Colonic mucosa (tissue), 4 donors: Measurements from ENCODE around the gene WDR62. TPM values are rescaled to one million over a fixed set of nuclear protein-coding genes. Genes with fewer than 3 reads are reported as not detected.
"Not testable (repeated sequence)": the region's sequence is repeated elsewhere in the genome, so short reads cannot be mapped to it uniquely, and the experiment has no call there.

Experiments used
- DNase-seq: peaks from one replicate; pipeline ENCODE4 v3.0.0-alpha.2; 2020
- H3K27ac ChIP-seq: fragments of 200-600 bp; one replicate; pipeline ENCODE4 v1.8.0; 2021
- H3K27me3 ChIP-seq: fragments of 200-600 bp; one replicate; pipeline ENCODE4 v1.8.0; 2021
- H3K36me3 ChIP-seq: fragments of 200-600 bp; one replicate; pipeline ENCODE4 v1.8.0; 2021
- H3K4me1 ChIP-seq: fragments of 200-600 bp; one replicate; pipeline ENCODE4 v1.8.0; 2021; ENCODE audit warnings: mild to moderate bottlenecking
- H3K4me3 ChIP-seq: fragments of 200-600 bp; one replicate; pipeline ENCODE4 v1.8.0; 2021
- H3K9ac ChIP-seq, 2 donors: one replicate each; pipeline ENCODE4 v1.7.0; 2013; ENCODE audit warnings: control low read depth in 2 of 2, low read depth in 2 of 2, low read length in 2 of 2
- H3K9me3 ChIP-seq: fragments of 200-600 bp; one replicate; pipeline ENCODE4 v1.8.0; 2021
- intact Hi-C: fragments of 100-400 bp; cut with DNase I; formaldehyde crosslinking; loops from one replicate; pipeline ENCODE4 v1.14.1; 2022
- total RNA-seq, 2 donors: library from RNA; stranded (reverse); fragmentation: NEBNext Ultra II Directional in 1 of 2; extraction: Animal tissue kit (Norgen Biotek cat#: 25700) in 1 of 2; gene quantifications; one replicate each; pipeline ENCODE4 v1.2.1, GENCODE V29; 2021
- TF ChIP-seq, protein P1 (sequence below): fragments of 200-600 bp; IDR thresholded peaks from one replicate; pipeline ENCODE4 v1.8.0; 2022; ENCODE audit warnings: antibody characterized with exemption, mild to moderate bottlenecking
- donor health status: healthy.
- donor health status: DM: no; HTN: no; CAD: no.
- donor health status: DM: no; HTN: no; CAD: no.

Gene WDR62
- total RNA-seq, 2 donors from 2014 or later, result 2.1 to 13.1 TPM

DNA sequence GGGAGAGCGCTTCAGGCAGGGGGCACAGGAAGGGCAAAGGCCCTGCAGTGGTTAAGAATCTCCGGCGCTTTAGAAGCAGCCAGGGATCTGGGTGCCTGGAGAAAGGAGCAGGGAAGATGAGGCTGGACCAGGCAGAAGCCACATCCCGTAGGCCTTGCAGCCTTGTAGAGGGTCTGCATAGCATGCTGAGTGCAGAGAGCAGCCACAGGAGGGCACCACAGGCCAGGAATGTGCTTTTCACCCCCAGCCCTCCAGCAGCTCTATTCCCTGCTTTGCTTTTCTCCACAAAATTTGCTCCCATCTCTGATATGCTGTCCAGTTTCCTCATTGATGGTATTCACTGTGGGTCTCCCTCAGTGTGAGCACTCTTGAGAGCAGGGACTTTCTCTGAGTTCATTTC, 5.7 kb downstream of the WDR62 start:
- Histone ChIP-seq H3K9me3 (no peaks in the 10 kb centered on the region), H3K27me3 (no peaks in the 10 kb centered on the region), H3K36me3 (no peaks in the 10 kb centered on the region), H3K27ac (no peak overlapping the region), H3K4me3 (no peak overlapping the region), H3K4me1 (peaks cover under 1% of the 10 kb centered on the region), H3K9ac (no peak overlapping the region)
- DNase-seq, result no peak
- intact Hi-C loops, result loop anchor here (10.0 kb wide), 1 partner anchor 114 kb away; no protein-coding TSS in a partner anchor
- TF ChIP-seq, protein P1, sequence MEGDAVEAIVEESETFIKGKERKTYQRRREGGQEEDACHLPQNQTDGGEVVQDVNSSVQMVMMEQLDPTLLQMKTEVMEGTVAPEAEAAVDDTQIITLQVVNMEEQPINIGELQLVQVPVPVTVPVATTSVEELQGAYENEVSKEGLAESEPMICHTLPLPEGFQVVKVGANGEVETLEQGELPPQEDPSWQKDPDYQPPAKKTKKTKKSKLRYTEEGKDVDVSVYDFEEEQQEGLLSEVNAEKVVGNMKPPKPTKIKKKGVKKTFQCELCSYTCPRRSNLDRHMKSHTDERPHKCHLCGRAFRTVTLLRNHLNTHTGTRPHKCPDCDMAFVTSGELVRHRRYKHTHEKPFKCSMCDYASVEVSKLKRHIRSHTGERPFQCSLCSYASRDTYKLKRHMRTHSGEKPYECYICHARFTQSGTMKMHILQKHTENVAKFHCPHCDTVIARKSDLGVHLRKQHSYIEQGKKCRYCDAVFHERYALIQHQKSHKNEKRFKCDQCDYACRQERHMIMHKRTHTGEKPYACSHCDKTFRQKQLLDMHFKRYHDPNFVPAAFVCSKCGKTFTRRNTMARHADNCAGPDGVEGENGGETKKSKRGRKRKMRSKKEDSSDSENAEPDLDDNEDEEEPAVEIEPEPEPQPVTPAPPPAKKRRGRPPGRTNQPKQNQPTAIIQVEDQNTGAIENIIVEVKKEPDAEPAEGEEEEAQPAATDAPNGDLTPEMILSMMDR, result no peak

DNA sequence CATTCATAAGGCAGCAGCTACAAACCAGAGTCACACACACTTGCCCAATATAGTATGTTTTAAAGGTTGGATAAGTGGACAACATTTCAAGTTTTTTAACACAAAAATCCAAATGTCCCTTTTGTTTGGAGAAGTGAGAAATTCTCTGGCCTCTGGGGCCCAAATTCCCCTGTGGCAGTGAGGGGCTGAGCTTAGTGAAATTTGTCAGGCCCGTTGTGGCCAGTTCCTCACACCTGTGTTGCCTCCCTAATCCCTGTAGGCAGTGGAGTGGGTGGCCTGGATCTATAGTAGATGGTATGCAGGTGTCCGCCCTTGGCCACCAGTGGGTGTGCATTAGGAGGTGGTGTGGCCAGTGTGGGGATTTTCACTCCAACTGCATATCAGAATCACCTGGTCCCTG, 6.7 kb downstream of the WDR62 start:
- TF ChIP-seq, protein P1, result no peak
- no peak overlapping the region for H3K4me3 ChIP-seq
- H3K27me3 ChIP-seq, result no peaks in the 10 kb centered on the region
- intact Hi-C loops, result loop anchor here (10.0 kb wide), 1 partner anchor 113 kb away; no protein-coding TSS in a partner anchor
- no peak overlapping the region for H3K27ac ChIP-seq
- H3K4me1 ChIP-seq, result no peaks in the 10 kb centered on the region
- no peak for DNase-seq
- H3K9ac ChIP-seq, result no peak overlapping the region
- no peaks in the 10 kb centered on the region for H3K9me3 ChIP-seq
- H3K36me3 ChIP-seq, result no peaks in the 10 kb centered on the region

DNA sequence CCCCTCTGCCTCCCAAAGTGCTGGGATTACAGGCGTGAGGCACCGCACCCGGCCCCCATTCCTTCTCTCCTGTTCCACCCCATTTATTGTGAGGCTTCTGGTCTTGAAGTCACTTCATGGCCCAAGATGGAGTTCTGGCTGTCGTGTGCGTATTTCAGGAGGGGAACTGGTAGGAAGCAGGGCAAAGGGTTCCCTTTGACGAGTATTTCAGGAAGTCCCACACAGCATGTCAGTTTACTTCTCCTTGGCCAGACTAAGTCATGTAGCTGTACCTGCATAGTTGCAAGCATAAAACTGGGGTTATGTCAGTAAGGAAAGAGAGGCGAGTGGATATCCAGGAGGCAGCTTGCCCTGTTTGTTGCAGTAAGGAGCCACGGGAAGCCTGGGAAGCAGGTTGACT, 10.1 kb downstream of the WDR62 start:
- DNase-seq, result no peak
- Histone ChIP-seq H3K27me3 (no peaks in the 10 kb centered on the region), H3K36me3 (no peaks in the 10 kb centered on the region), H3K4me3 (no peak overlapping the region), H3K4me1 (no peaks in the 10 kb centered on the region), H3K9me3 (no peaks in the 10 kb centered on the region), H3K27ac (no peak overlapping the region), H3K9ac (no peak overlapping the region)
- intact Hi-C loops, result loop anchor here (10.0 kb wide), 1 partner anchor 110 kb away; no protein-coding TSS in a partner anchor
- TF ChIP-seq, protein P1, result no peak

GRCh38 chr19:36067681-36068080, 13.0 kb downstream of the WDR62 start:
- Histone ChIP-seq H3K27me3 (no peaks in the 10 kb centered on the region), H3K9ac (no peak overlapping the region), H3K36me3 (no peaks in the 10 kb centered on the region), H3K4me3 (no peak overlapping the region), H3K9me3 (no peaks in the 10 kb centered on the region), H3K4me1 (no peaks in the 10 kb centered on the region), H3K27ac (no peak overlapping the region)
- no peak for DNase-seq
- intact Hi-C loops, result loop anchor here (10.0 kb wide), 1 partner anchor 107 kb away; no protein-coding TSS in a partner anchor
- TF ChIP-seq, protein P1, result no peak

- H3K27me3 ChIP-seq, H3K9me3 ChIP-seq, H3K36me3 ChIP-seq, DNase-seq, H3K9ac ChIP-seq, H3K4me1 ChIP-seq, H3K27ac ChIP-seq, H3K4me3 ChIP-seq: not testable (repeated sequence)
- intact Hi-C loops, result loop anchor here (10.0 kb wide), 1 partner anchor 106 kb away; no protein-coding TSS in a partner anchor
Measured at GRCh38 chr19:36068810-36069499, 14.3 kb downstream of the WDR62 start.

DNA sequence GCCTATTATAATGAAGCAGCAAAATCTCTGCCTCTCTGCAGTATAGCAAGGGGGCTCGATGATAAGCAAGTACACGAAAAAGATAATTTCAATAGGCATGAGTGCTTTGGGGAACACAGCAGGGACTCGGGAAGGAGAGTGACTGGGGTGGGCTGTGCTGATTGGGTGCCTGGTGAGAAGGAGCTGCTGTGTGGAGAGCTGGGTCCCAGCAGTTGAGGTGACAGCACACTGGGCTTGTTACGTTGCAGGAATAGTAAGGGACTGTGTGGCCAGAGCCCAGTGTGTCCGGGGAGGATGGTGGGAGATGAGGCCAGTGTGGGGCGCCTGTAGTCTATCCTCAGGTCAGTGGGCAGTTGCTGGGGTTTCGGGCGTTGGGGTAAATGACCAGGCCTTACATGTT, 17.4 kb downstream of the WDR62 start:
- Histone ChIP-seq H3K36me3 (no peaks in the 10 kb centered on the region), H3K4me3 (no peak overlapping the region), H3K9ac (no peak overlapping the region), H3K4me1 (no peaks in the 10 kb centered on the region), H3K27ac (no peak overlapping the region), H3K9me3 (no peaks in the 10 kb centered on the region), H3K27me3 (no peaks in the 10 kb centered on the region)
- TF ChIP-seq, protein P1, result no peak
- DNase-seq, result no peak
- intact Hi-C loops, result no loop called here
